Inferior parietal cortex (tissue), 1 donor: ENCODE measurements around the gene DRAXIN.

Experiments used
- DNase-seq: peaks from one replicate; pipeline ENCODE4 v3.0.0-alpha.2; 2016; ENCODE audit errors: extremely low spot score

DRAXIN gene

GRCh38 chr1:11736746-11737639, 45.5 kb downstream of the DRAXIN start:
- DNase-seq: no peak

GRCh38 chr1:11738096-11738495, 46.6 kb downstream of the DRAXIN start:
- DNase-seq: no peak

- no peak for DNase-seq
These were observed 47.3 kb downstream of the DRAXIN start for GRCh38 chr1:11738783-11739182.

- DNase-seq: no peak
These were observed 49.0 kb downstream of the DRAXIN start for GRCh38 chr1:11740258-11741192.

- no peak for DNase-seq
These were observed 50.0 kb downstream of the DRAXIN start for GRCh38 chr1:11741482-11741881.

- no peak for DNase-seq
These were observed 50.5 kb downstream of the DRAXIN start for GRCh38 chr1:11741919-11742558.

GRCh38 chr1:11744287-11744686, 52.8 kb downstream of the DRAXIN start:
- no peak for DNase-seq

- no peak for DNase-seq
These were observed 54.6 kb downstream of the DRAXIN start for GRCh38 chr1:11746092-11746491.

- no peak for DNase-seq
These were observed 55.4 kb downstream of the DRAXIN start for GRCh38 chr1:11746795-11747487.

GRCh38 chr1:11748294-11749202, 57.0 kb downstream of the DRAXIN start:
- DNase-seq: no peak

- peak; percentile 43 for DNase-seq
These were observed 57.7 kb downstream of the DRAXIN start for GRCh38 chr1:11749203-11749689.

- DNase-seq: no peak
These were observed 58.5 kb downstream of the DRAXIN start for GRCh38 chr1:11749996-11750395.

- no peak for DNase-seq
These were observed 59.6 kb downstream of the DRAXIN start for GRCh38 chr1:11751087-11751486.

- DNase-seq: no peak
These were observed 61.0 kb downstream of the DRAXIN start for GRCh38 chr1:11752359-11753088.

GRCh38 chr1:11753555-11754208, 62.2 kb downstream of the DRAXIN start:
- DNase-seq: no peak

GRCh38 chr1:11757047-11757446, 65.5 kb downstream of the DRAXIN start:
- DNase-seq: no peak

GRCh38 chr1:11759791-11760190, 68.3 kb downstream of the DRAXIN start:
- no peak for DNase-seq

GRCh38 chr1:11761285-11761684, 69.8 kb downstream of the DRAXIN start:
- DNase-seq: no peak

- DNase-seq: no peak
These were observed 70.5 kb downstream of the DRAXIN start, which contains the start of gene C1orf167 for GRCh38 chr1:11761988-11762406. Gene C1orf167 (plus strand): TSS chr1:11762193. CDS start chr1:11764401, 2,208 bp downstream.
